SH-SY5Y (cell line): ENCODE results near the gene ATP1A1.

Experiments
- GATA2 ChIP-seq: IDR thresholded peaks from 2 replicates; pipeline ENCODE4 v1.6.1; 2011; ENCODE audit warnings: mild to moderate bottlenecking, low read depth, low read length
- GATA3 ChIP-seq: IDR thresholded peaks from 2 replicates; pipeline ENCODE4 v1.6.1; 2011; ENCODE audit warnings: low read depth, mild to moderate bottlenecking, low read length, moderate library complexity

GRCh38 chr1:116405241-116406135 lies 32.4 kb downstream of the ATP1A1 start:
- TF ChIP-seq GATA3 (no peak), GATA2 (no peak)
